Heart left ventricle (tissue), 13 donors: ENCODE data around the gene CEP112.

Experiments used
- POLR2A ChIP-seq, 2 donors: fragments of 450-650 bp; IDR thresholded peaks; one replicate each; pipeline ENCODE4 v1.6.1; 2017; ENCODE audit warnings: antibody characterized with exemption in 2 of 2, mild to moderate bottlenecking in 2 of 2, moderate library complexity in 2 of 2
- TF ChIP-seq, protein P1 (sequence below), 12 donors: fragments of 200-600 bp; sonication (generic) in 4 of 12; IDR thresholded peaks; one replicate each; pipeline versions ENCODE4 v1.5.0 to v1.8.0; 2018 to 2022; ENCODE audit warnings: antibody characterized with exemption in 12 of 12, mild to moderate bottlenecking in 5 of 12
- donor health status: ischemic (EF 13 %, LVEDD 7.1; RV severe dilation, severe dysfunction).
- donor health status: DM: no; HTN: yes; CAD: no.
- donor health status: DM: no; HTN: no; CAD: no.
- donor health status: ischemic (EF 25% LVEDD 6.9; RV normal size, moderate dysfunction).
- donor health status: ischemic (EF 25% LVEDD 5.7; RV mildly dilated, moderate dysfunction).
- donor health status: ischemic (EF 35%, LVEDD 5.7; RV mildly dilated, moderate dysfunction).
- donor health status: nonischemic (EF 11% LVEDD 7.7; RV severe dilation, severe dysfunction).
- donor health status: DM: yes; HTN: yes; CAD: no.
- donor health status: PGD.
- donor health status: ischemic (EF 29% LVEDD 5.4; RV normal size, mild dysfunction).
- donor health status: nonischemic (EF 23%, LVEDD 6.1; RV moderate dilation, normal function).

DNA sequence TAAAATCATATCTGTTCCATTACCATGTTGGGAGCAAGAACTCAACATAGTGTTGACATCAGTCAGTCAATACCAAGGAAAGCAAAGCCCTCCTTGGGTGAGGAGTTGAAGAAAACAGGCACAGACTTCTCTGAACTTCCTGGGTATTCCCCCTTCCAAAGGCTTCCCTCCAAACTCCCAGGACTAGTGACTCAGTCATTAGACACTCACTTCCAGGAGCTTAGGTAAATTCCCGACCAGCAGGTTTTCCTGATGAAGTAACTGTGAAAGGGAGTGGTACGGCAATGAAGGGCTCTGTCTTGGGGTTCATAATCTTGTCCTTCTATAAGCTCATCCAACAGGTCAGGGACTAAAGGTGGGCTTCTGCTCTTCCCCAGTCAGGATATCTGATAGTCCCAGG lies 336.7 kb downstream of the CEP112 start:
- TF ChIP-seq, protein P1, sequence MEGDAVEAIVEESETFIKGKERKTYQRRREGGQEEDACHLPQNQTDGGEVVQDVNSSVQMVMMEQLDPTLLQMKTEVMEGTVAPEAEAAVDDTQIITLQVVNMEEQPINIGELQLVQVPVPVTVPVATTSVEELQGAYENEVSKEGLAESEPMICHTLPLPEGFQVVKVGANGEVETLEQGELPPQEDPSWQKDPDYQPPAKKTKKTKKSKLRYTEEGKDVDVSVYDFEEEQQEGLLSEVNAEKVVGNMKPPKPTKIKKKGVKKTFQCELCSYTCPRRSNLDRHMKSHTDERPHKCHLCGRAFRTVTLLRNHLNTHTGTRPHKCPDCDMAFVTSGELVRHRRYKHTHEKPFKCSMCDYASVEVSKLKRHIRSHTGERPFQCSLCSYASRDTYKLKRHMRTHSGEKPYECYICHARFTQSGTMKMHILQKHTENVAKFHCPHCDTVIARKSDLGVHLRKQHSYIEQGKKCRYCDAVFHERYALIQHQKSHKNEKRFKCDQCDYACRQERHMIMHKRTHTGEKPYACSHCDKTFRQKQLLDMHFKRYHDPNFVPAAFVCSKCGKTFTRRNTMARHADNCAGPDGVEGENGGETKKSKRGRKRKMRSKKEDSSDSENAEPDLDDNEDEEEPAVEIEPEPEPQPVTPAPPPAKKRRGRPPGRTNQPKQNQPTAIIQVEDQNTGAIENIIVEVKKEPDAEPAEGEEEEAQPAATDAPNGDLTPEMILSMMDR (IDR thresholded peaks at IDR 0.05) = no peak
- TF ChIP-seq POLR2A (IDR thresholded peaks at IDR 0.05) = no peak
